ENCODE results near the gene BAHCC1.

The BAHCC1 gene

GRCh38 chr17:81443269-81443668 lies 48.0 kb downstream of the BAHCC1 start:
- Histone ChIP-seq H3K27me3 (ENCODE audit: control insufficient read depth, low read length) (no peaks in the 10 kb centered on the region), H4K20me1 (ENCODE audit: control insufficient read depth, insufficient read depth, low read depth, low read length) (no peaks in the 10 kb centered on the region), H3F3A (ENCODE audit: control insufficient read depth, insufficient read depth) (no peaks in the 10 kb centered on the region), H3K9me2 (replicated peaks; ENCODE audit: control insufficient read depth, low read length) (no peaks in the 10 kb centered on the region), H3K79me2 (ENCODE audit: control insufficient read depth, low read length) (no peaks in the 10 kb centered on the region), H3K9me3 (ENCODE audit: control insufficient read depth, insufficient read depth, low read length) (no peaks in the 10 kb centered on the region), H3K4me2 (ENCODE audit: low read length) (no peak overlapping the region), H3K4me1 (ENCODE audit: control insufficient read depth, low read length) (no peaks in the 10 kb centered on the region), H3K36me3 (ENCODE audit: control insufficient read depth, low read length) (no peaks in the 10 kb centered on the region), H3K4me3 (ENCODE audit: low read length) (no peak overlapping the region), H3K27ac (ENCODE audit: low read depth, low read length) (no peak overlapping the region)
- TF ChIP-seq EZH2phosphoT487 (IDR thresholded peaks at IDR 0.05; ENCODE audit: borderline replicate concordance, low read length) = no peak
- TF ChIP-seq, protein P1, sequence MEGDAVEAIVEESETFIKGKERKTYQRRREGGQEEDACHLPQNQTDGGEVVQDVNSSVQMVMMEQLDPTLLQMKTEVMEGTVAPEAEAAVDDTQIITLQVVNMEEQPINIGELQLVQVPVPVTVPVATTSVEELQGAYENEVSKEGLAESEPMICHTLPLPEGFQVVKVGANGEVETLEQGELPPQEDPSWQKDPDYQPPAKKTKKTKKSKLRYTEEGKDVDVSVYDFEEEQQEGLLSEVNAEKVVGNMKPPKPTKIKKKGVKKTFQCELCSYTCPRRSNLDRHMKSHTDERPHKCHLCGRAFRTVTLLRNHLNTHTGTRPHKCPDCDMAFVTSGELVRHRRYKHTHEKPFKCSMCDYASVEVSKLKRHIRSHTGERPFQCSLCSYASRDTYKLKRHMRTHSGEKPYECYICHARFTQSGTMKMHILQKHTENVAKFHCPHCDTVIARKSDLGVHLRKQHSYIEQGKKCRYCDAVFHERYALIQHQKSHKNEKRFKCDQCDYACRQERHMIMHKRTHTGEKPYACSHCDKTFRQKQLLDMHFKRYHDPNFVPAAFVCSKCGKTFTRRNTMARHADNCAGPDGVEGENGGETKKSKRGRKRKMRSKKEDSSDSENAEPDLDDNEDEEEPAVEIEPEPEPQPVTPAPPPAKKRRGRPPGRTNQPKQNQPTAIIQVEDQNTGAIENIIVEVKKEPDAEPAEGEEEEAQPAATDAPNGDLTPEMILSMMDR (IDR thresholded peaks at IDR 0.05; ENCODE audit: low read depth, low read length, poor library complexity, severe bottlenecking) = no peak

DNA sequence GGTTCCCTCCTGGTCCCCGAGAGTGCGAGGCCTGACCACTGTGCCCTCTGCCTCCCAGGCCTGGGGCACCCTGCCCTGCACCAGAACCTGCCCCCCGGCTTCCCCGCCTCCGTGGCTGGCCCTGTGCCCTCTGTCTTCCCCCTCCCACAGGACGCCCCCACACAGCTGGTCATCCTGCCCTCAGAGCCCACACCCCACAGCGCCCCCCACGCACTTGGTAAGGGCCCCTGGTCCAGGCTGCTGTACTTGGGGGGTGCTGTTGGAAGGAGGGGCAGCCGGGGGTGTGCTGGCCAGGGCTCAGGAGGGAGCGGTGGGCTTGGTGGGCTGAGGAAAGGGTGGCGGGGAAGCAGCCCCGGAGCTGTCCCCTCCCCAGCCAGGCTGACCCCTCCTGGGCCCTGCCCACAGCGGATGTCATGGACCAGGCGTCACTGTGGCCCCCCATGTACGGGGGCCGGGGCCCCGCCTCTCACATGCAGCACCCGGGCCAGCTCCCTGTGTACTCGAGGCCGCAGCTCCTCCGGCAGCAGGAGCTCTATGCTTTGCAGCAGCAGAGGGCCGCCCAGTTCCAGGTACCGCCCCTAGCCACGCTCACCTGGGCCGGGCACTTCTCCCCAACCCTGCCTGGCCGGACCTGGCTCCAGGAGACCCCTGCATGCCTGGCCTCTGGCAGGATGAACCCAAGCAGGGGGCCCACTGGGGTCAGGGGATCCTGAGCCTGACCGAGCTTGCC lies 49.5 kb downstream of the BAHCC1 start:
- Histone ChIP-seq H3K36me3 (ENCODE audit: control insufficient read depth, low read length) (no peaks in the 10 kb centered on the region), H3K79me2 (ENCODE audit: control insufficient read depth, low read length) (no peaks in the 10 kb centered on the region), H3K4me3 (ENCODE audit: low read length) (no peak overlapping the region)

DNA sequence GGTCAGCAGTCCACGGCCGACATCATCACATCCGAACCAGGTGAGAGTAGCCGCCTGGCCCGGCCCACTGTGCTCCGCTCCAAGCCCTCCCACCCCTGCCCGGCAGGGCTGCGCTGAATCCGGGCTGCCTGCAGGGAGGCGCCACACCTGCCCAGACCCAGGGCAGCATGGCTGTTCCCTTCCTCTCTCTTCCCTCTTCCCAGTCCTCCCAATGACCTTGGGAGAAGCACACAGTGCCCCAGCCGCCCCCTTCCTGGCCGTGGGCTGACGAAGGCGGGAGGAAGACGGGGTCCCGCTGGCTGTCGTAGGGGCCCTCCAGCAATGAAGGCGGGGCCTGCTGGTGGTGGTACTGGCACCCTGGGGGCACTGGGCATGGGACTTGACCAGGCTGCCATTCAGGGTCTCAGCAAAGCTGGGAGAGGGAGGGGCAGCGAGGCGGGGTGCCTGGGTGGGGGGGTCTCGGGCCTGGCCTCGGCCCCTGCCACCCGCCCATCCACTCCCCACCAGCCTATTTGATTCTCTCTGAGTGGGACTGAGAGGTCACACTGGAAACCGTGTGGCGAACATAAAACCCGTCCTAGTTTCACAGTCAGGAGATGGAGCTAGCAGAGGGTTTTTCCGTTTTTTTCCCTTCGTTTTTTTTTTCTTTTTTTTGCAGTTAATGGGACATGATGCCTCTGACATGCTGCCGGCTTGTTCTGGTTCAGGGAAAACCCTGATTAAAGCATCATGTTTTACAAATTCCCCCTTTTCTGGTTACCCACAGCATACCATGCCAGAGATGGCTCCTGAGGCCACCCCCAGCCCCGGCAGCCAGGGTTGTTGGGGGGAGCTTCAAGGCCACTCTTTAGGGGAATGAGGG lies 50.6 kb downstream of the BAHCC1 start:
- no peak overlapping the region for H3K4me2 ChIP-seq (ENCODE audit: low read length)
- no peaks in the 10 kb centered on the region for H3K9me3 ChIP-seq (ENCODE audit: control insufficient read depth, insufficient read depth, low read length)
- no peak overlapping the region for H3K4me3 ChIP-seq (ENCODE audit: low read length)
- no peaks in the 10 kb centered on the region for H3F3A ChIP-seq (ENCODE audit: control insufficient read depth, insufficient read depth)
- H3K36me3 ChIP-seq (ENCODE audit: control insufficient read depth, low read length) = no peaks in the 10 kb centered on the region
- H3K27ac ChIP-seq (ENCODE audit: low read depth, low read length) = no peak overlapping the region
- TF ChIP-seq EZH2phosphoT487 (IDR thresholded peaks at IDR 0.05; ENCODE audit: borderline replicate concordance, low read length) = no peak
- TF ChIP-seq, protein P1 (IDR thresholded peaks at IDR 0.05; ENCODE audit: low read depth, low read length, poor library complexity, severe bottlenecking) = no peak
- no peaks in the 10 kb centered on the region for H3K27me3 ChIP-seq (ENCODE audit: control insufficient read depth, low read length)
- H3K79me2 ChIP-seq (ENCODE audit: control insufficient read depth, low read length) = no peaks in the 10 kb centered on the region
- no peaks in the 10 kb centered on the region for H3K4me1 ChIP-seq (ENCODE audit: control insufficient read depth, low read length)
- no peaks in the 10 kb centered on the region for H3K9me2 ChIP-seq (replicated peaks; ENCODE audit: control insufficient read depth, low read length)
- H4K20me1 ChIP-seq (ENCODE audit: control insufficient read depth, insufficient read depth, low read depth, low read length) = no peaks in the 10 kb centered on the region

More for the DNA sequence above, 49.5 kb downstream of the BAHCC1 start:
- Histone ChIP-seq H4K20me1 (ENCODE audit: control insufficient read depth, insufficient read depth, low read depth, low read length) (no peaks in the 10 kb centered on the region), H3K4me1 (ENCODE audit: control insufficient read depth, low read length) (no peaks in the 10 kb centered on the region), H3K9me2 (replicated peaks; ENCODE audit: control insufficient read depth, low read length) (no peaks in the 10 kb centered on the region), H3K27me3 (ENCODE audit: control insufficient read depth, low read length) (no peaks in the 10 kb centered on the region), H3K4me2 (ENCODE audit: low read length) (no peak overlapping the region), H3F3A (ENCODE audit: control insufficient read depth, insufficient read depth) (no peaks in the 10 kb centered on the region), H3K9me3 (ENCODE audit: control insufficient read depth, insufficient read depth, low read length) (no peaks in the 10 kb centered on the region), H3K27ac (ENCODE audit: low read depth, low read length) (no peak overlapping the region)
- TF ChIP-seq EZH2phosphoT487 (IDR thresholded peaks at IDR 0.05; ENCODE audit: borderline replicate concordance, low read length) = no peak
- TF ChIP-seq, protein P1 (IDR thresholded peaks at IDR 0.05; ENCODE audit: low read depth, low read length, poor library complexity, severe bottlenecking) = no peak
